ENCODE data around the gene C19orf12.

Gene C19orf12

GRCh38 chr19:29664753-29665214, 50.3 kb downstream of the C19orf12 start:
- peak overlapping the region; percentile 78 for H2AFZ ChIP-seq (ENCODE audit: low read depth, low read length, severe bottlenecking)
- no peaks in the 10 kb centered on the region for H3K36me3 ChIP-seq (ENCODE audit: low read length)
- no peaks in the 10 kb centered on the region for H3K27me3 ChIP-seq (ENCODE audit: low read length)
- H3F3A ChIP-seq (ENCODE audit: insufficient read depth) = no peaks in the 10 kb centered on the region
- H3K9ac ChIP-seq (ENCODE audit: low read length) = peak overlapping the region; percentile 67
- peak overlapping the region; percentile 86 for H3K4me3 ChIP-seq (ENCODE audit: insufficient read depth, low read length, poor library complexity, severe bottlenecking)
- no peaks in the 10 kb centered on the region for H3K79me2 ChIP-seq (ENCODE audit: insufficient read depth, low read length)
- no peaks in the 10 kb centered on the region for H3K9me3 ChIP-seq (ENCODE audit: insufficient read depth, low read length)
- peak overlapping the region; percentile 62 for H3K4me2 ChIP-seq (ENCODE audit: low read depth, low read length, poor library complexity, severe bottlenecking)
- TF ChIP-seq CTCF (IDR thresholded peaks at IDR 0.05; ENCODE audit: insufficient read depth, low read length, poor library complexity, severe bottlenecking) (no peak), EZH2phosphoT487 (conservative IDR thresholded peaks at IDR 0.05; ENCODE audit: low read length) (no peak)
- H3K9me2 ChIP-seq (replicated peaks; ENCODE audit: insufficient read depth, low read length) = no peaks in the 10 kb centered on the region
- no peak overlapping the region for H3K27ac ChIP-seq (ENCODE audit: low read depth, low read length)
- no peaks in the 10 kb centered on the region for H4K20me1 ChIP-seq (ENCODE audit: low read depth, low read length)

- Histone ChIP-seq H2AFZ (ENCODE audit: low read depth, low read length, severe bottlenecking) (peak overlapping the region; percentile 78), H3K9ac (ENCODE audit: low read length) (peak overlapping the region; percentile 67), H3K4me2 (ENCODE audit: low read depth, low read length, poor library complexity, severe bottlenecking) (peak overlapping the region; percentile 62), H3K4me3 (ENCODE audit: insufficient read depth, low read length, poor library complexity, severe bottlenecking) (no peak overlapping the region), H3F3A (ENCODE audit: insufficient read depth) (no peaks in the 10 kb centered on the region), H3K9me3 (ENCODE audit: insufficient read depth, low read length) (no peaks in the 10 kb centered on the region), H3K27me3 (ENCODE audit: low read length) (no peaks in the 10 kb centered on the region), H4K20me1 (ENCODE audit: low read depth, low read length) (no peaks in the 10 kb centered on the region), H3K36me3 (ENCODE audit: low read length) (no peaks in the 10 kb centered on the region), H3K79me2 (ENCODE audit: insufficient read depth, low read length) (no peaks in the 10 kb centered on the region), H3K9me2 (replicated peaks; ENCODE audit: insufficient read depth, low read length) (no peaks in the 10 kb centered on the region), H3K27ac (ENCODE audit: low read depth, low read length) (no peak overlapping the region)
- TF ChIP-seq CTCF (IDR thresholded peaks at IDR 0.05; ENCODE audit: insufficient read depth, low read length, poor library complexity, severe bottlenecking) = no peak
- no peak for TF ChIP-seq EZH2phosphoT487 (conservative IDR thresholded peaks at IDR 0.05; ENCODE audit: low read length)
Observed at GRCh38 chr19:29663861-29664752, 51.0 kb downstream of the C19orf12 start.

- H3K27me3 ChIP-seq (ENCODE audit: low read length) = no peaks in the 10 kb centered on the region
- no peaks in the 10 kb centered on the region for H3K9me2 ChIP-seq (replicated peaks; ENCODE audit: insufficient read depth, low read length)
- no peaks in the 10 kb centered on the region for H3K9me3 ChIP-seq (ENCODE audit: insufficient read depth, low read length)
- no peaks in the 10 kb centered on the region for H3K79me2 ChIP-seq (ENCODE audit: insufficient read depth, low read length)
- no peaks in the 10 kb centered on the region for H3K36me3 ChIP-seq (ENCODE audit: low read length)
- H4K20me1 ChIP-seq (ENCODE audit: low read depth, low read length) = no peaks in the 10 kb centered on the region
- H3K4me3 ChIP-seq (ENCODE audit: insufficient read depth, low read length, poor library complexity, severe bottlenecking) = no peak overlapping the region
- no peak overlapping the region for H3K27ac ChIP-seq (ENCODE audit: low read depth, low read length)
- no peaks in the 10 kb centered on the region for H3F3A ChIP-seq (ENCODE audit: insufficient read depth)
- H3K9ac ChIP-seq (ENCODE audit: low read length) = no peak overlapping the region
- TF ChIP-seq EZH2phosphoT487 (conservative IDR thresholded peaks at IDR 0.05; ENCODE audit: low read length) (no peak), CTCF (IDR thresholded peaks at IDR 0.05; ENCODE audit: insufficient read depth, low read length, poor library complexity, severe bottlenecking) (no peak)
- H3K4me2 ChIP-seq (ENCODE audit: low read depth, low read length, poor library complexity, severe bottlenecking) = no peak overlapping the region
- H2AFZ ChIP-seq (ENCODE audit: low read depth, low read length, severe bottlenecking) = no peak overlapping the region
Observed at GRCh38 chr19:29662604-29663404, 52.3 kb downstream of the C19orf12 start.
